HG03432 (cell line): ENCODE data around the gene ZNF174.

Experiments
- ATAC-seq: cut with Tn5 transposase; IDR thresholded peaks from one replicate; pipeline ENCODE4 v1.9.1; 2021; ENCODE audit warnings: mild to moderate bottlenecking, moderate library complexity; ENCODE audit not compliant: unreplicated experiment

Gene ZNF174

GRCh38 chr16:3443108-3444031 lies 42.4 kb downstream of the ZNF174 start, which contains the start of the genes NAA60 and ZNF597:
NAA60 (plus strand) TSS chr16:3443680; CDS start chr16:3476228, 32,548 bp downstream.
ZNF597 (minus strand) TSS chr16:3443504; CDS start chr16:3443153, 351 bp downstream.
- ATAC-seq = peak; percentile 92

GRCh38 chr16:3444032-3444388 lies 43.0 kb downstream of the ZNF174 start:
- ATAC-seq = peak; percentile 41

DNA sequence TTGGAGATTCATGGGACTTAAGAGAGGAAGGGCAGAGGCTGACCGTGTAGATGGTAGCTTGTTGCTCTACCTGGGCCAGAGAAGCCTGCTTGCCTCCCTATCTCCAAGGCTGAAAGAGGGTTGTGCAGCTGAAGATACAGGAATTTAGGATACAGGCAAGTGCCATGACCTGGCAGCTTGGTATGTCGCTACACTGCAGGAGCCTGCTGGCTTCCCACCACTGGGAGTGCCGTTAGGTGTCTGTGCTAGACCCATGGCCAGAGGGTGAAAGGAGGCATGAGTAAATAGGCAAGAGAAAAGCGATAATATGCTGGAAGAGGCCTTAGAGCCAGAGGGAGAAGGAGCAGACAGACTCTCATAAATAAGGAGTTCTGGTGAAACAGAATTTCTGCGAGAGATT lies 53.1 kb downstream of the ZNF174 start:
- ATAC-seq = no peak

DNA sequence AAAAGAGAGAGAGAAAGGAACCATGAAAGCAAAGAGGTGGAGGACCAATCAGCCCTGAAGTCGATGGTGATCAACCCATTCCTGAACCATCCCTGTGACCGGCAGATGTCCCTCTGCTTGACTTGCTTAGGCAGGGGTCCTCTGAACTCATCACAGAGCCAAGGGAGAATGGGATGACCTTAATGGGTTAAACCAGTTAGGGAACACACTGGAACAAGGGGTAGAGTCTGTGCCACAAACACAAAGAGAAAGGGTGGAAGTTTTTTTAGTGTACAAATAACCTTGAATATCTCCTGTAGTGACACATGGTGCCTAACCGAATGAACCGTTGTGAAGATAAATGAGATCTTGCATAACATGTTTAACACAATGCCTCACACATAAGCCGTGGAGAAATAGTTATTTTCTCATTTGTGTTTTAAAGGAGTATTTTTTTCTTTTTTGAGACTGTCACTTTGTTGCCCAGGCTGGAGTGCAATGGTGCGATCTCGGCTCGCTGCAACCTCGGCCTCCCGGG lies 53.7 kb downstream of the ZNF174 start:
- no peak for ATAC-seq

- peak; percentile 75 for ATAC-seq
These were observed 56.6 kb downstream of the ZNF174 start for GRCh38 chr16:3457434-3458252.

DNA sequence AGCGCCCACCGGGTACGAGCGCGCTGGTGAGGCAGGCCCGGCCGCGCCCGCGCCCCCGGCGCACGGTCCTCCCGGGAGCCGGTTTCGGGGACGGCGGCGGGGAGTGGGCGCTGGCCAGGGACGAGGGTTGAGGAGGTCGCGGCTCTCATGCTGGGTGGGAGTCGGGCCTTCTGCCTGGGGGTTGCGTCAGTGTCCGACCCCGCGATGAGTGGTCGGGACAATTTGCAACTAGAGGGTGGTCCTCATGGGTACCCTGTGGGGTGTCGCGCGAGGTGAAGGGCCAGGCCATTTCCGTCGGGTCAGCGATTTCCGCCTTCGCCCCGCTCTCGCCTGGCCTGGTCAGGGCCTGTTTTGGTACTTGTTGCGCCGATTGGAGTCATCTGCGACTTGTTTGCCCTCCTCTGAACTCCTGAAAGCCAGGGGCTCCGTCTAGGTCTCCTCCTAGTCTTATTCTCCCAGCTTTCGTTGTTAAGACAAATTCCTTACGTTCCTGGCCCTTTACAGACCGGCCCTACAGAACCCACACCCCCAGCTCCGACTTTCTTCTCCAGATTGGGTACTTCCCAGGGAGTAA lies 57.4 kb downstream of the ZNF174 start:
- peak; percentile 18 for ATAC-seq

- ATAC-seq = no peak
These were observed 57.9 kb downstream of the ZNF174 start for GRCh38 chr16:3458852-3459361.
